Activated CD4-positive, alpha-beta T cell treated with anti-CD3 and anti-CD28 coated beads, Interleukin-10, Interleukin-2, amounts not matched to agents 100 ng/mL and 50 ng/mL, durations not matched to agents 16 hours and 8 hours (primary cell): ENCODE data around the gene PIGS.
"Not testable (repeated sequence)": the region's sequence is repeated elsewhere in the genome, so short reads cannot be mapped to it uniquely, and the experiment has no call there.

ENCODE experiments used
- DNase-seq: peaks from one replicate; pipeline ENCODE4 v3.0.0-alpha.2; 2020

Gene PIGS

DNA sequence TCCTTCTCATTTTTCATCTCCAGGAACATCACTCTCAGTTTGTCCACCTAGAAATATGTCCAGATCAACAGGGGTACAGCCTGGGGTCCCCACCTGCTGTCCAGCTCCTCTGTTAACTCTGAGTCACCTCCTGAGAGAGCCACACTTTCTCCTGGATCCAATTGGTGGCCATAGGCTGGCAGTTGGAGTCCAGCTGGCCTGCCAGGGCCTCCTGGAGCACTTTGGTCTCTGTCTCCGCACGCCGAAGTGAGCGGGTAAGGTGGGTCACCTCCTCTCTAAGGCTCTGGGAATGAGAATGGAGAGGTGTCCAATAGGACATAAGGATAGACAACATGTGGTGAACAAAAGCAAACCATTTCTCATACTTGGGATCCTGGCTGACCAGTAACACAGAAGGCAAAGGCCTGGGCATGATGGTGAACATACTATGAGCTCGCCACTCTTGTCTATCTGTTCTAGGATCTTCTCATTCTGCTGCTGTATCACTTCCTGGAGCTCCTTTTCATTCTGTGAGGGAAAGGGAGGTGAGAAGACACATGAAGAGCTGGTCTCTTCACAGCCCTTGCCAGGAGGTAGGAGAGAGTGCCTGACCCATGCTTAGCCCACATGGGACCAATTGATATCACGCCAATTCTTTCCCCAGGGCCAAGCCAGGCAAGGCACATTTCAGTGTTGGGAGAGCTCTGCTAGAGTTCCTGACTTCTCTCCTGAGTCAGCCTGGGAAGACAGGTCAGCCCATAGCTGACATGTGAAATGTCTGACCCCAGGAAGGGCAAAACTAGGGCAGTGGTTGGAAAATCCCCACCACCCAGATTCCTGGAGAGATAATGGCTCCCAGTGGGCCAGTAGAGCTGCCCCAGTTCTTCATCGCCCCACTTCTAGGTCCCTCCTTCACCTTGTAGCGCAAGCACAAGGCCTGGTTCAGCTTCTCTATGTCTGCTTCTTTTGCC, 7.2 kb upstream of the PIGS start:
- DNase-seq = no peak

DNA sequence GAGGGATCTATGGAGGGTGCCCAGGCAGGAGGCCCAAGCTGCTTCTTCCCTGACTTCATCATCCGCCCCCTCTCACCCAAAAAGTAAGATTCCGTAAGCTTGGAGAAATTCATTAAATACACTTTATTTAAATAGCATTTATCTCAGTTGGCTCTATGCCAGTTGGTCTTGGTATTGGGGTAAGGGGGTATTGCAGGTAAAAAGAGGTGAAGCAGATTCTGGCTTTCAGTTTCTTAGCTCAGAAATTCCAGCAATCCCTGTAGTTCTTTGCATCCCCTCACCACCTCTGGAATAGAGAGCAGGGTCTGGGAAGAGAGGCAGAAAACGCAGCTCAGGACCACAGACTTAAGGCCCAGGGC, 6.1 kb upstream of the PIGS start:
- no peak for DNase-seq

DNA sequence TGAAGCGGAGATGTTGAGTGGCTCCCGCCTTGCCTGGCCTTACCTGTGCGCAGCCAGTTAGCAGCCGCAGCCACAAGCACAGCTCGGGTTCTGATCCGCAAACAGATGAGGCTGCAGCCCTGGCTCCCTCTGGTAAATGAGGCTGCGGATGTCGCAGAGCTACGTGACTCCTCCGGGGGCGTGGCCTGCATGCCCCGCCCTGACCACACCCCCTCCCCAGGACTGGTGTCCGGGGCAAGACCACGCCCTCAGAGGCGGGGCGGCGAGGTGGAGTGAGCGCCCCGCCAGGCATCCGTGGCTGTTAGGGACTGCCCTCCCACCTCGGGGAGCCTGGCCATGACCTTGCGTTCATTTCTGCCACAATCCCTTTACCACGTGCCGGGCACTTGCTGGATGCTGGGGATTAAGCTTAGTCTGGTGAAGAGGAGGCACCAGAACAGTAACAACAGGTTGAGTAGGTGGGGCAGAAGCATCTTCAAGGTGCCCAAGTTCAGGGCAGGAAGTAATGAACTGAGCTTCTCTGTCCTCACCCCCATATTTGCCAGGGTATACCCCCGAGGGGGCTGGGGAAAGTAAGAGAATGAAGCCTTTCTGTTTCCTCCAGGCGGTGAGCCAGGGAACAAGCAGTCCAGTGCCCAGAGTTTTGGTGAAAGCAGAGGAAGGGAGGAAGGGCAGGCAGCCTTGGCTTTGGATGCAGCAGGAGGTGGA, 5.6 kb upstream of the PIGS start, which contains the start of gene ALDOC:
TSS of gene ALDOC (minus strand) at position 138 of the 708 bp plus-strand sequence. CDS start 1,363 bp downstream, outside the sequence.
- peak; percentile 98 for DNase-seq

DNA sequence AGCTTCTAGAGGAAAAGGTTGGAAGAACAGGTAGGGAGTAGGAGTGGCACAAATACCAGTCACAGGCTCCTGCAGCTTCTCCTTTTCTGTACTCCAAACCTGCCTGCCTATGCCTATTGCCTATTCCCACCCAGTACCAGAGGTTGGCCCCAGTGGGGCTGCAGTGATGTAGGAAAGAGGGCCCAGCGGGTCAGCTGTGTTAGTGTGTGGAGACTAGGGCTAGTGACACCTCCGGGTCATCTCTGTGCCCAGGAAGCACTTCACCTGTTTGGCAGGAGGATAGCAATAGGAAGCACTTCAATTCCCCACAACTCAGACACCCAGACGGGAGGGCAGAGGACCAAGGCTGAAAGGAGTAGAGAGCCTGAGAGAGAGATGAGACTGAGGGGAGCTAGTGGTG, 4.7 kb upstream of the PIGS start:
- not testable (repeated sequence) for DNase-seq

DNA sequence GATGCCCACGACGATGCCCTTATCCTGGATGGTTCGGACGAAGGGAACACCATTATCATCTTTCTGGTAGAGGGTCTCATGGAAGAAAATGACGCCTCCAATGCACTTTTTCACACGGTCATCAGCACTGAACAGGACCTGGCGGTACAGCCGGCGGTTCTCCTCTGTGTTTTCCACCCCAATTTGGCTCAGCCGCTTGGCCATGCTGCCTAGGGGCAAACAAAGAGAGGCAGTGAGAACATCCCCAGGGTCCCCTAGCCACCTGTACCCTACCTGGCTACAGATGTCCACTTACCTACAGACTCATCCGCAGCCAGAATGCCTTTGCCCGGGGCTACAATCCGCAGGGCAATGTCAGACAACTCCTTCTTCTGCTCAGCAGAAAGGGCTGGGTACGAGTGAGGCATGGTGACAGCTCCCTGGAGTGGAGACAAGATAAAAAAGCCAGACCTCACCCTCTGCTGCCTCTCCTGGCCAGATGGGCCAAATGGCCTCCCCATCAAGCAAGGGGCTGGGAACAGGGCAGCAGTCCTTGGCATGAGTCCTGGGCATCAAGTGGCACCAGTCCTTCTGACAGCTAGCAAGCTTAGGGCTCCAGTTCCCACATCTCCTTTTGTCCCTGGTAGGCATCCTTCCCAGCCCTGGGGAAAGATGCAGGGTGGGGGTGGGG, 3.9 kb upstream of the PIGS start:
- DNase-seq = no peak

DNA sequence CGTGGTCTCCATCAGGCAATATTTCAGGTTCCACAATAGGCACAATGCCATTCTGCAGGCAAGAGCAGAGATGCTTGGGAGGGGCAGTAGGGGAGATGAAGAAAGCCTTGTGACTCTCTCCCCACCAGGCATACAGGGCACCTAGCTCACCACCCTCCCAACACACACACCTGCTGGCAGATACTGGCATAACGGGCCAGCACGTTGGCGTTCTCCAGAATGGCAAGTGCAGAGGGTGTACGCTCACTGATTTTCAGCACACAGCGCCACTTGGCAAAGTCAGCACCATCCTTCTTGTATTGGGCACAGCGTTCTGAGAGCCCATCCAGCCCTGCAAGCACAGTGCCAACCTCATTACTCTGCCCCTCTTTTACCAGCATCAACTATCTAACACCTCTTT, 3.2 kb upstream of the PIGS start:
- DNase-seq = peak; percentile 15

DNA sequence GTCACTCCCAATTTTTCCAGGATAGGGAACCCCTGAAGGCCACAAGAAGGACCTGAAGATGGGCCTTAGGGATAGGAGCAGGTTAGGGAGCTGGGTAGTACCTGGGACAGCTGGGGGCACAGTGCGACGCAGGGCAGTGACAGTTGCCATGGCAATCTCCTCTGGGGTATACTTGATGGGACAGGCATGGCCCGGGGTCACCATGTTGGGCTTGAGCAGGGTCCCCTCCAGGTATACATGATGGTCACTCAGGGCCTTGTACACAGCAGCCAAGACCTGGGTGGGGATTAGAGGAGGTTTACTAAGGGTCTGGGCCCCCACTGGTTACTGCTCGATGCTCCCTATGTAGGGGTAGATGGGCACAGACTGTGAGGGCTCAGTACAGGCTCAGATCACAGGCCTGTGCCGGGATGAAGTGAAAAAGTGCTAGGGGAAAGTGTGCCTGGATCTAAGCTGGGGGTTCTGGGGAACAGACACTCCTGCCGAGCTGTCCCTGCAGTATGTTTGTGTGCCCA, 2.7 kb upstream of the PIGS start:
- DNase-seq = no peak

DNA sequence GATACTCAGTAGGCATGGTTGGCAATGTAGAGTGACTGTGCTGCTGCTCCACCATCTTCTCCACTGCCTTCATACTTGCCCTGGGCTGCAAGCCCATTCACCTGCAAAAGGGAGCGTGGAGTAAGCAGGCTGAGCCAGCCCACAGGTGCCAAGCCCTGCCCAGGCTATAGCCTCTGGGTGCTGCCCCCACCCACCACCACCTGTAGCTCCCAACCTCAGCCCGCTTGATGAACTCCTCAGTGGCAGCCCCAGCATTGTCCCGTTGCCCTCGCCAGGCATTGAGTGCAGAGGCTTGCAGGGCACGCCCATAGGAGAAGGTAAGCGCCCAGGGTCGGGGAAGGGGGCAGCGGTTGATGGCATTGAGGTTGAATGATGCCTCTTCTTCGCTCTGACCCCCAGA, 2.2 kb upstream of the PIGS start:
- no peak for DNase-seq

DNA sequence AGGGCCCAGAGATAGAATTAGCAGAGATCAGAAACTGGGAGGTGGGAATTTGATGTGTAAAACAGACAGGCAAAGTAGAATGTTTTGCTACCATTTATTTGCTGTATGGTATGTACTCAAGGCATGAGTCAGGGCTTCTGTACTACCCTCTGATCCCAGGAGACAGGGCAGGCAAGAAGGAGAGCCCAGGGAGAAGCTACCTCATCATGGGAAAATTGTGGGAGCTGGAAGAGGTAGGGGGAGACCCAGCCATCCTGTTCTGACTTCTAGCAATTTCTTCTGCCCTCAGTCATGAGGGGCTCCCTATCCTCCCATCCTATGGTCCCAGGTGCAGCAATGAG, 1.7 kb upstream of the PIGS start:
- no peak for DNase-seq

DNA sequence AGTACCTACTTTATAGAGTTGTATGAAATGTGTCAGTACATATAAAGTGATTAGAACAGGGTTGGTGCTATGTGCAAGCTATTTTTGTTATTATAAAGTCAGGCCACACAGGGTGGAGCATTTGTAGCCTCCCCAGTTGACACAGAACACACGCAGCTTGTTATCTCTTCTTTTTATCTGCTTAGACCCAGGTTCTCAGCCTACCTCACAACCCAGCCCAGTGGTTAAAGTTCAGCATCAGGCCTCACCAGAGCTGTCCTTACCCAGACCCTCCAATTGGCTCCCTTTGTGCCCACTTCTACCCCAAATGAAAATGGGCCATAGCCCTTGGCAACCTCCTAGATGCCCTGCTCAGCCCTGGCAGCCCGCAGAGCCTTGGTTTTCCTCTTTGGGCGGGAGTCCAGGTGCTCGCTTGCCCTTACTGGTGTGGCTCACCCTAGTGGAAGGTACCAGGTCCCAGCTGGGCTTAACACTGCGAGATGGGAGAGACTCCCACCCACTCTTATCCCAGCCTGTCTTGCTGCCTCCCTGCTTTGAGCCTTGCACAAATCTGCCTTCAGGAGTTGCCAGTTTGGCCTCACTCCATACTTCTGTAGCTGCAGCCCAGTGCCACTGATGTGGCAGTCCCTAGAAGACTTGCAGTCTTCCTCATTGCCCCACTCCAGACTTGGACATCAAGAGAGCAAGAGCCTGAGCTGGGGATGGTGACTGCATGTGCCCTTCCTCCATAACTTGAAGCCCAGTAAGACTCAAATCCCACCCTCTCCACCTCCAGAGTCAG, 1.1 kb upstream of the PIGS start:
- no peak for DNase-seq

DNA sequence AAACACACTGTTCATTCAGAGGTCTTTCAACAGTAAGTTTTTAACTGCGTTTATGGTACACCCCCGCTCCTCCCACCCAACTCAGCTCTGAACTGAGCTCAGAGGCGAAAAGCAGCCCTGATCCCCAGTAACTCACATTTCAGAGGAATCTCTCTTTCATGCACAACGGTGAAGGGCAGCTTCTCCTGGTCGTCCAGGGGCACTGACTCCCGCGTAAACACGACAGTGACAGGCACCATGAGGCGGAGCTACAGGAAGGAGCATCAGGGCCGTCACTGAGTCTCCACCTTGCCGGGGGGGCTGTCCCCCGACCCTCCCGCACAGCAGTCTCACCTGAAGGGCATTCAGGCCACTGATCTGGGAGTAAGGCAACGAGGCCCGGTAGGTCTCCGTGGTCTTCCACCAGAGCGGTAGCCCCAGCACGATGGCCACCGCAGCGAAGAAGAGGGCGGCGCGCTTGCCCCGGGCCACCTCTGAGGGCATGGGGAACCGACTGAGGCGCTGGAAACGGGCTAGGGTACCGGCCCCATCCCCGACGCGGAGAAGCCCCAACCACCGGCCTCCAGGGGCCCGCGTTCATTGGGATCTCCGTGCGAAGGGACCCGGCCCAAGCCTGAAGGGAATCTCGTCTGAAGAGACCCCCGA, 486 bp downstream of the PIGS start:
- peak; percentile 64 for DNase-seq

DNA sequence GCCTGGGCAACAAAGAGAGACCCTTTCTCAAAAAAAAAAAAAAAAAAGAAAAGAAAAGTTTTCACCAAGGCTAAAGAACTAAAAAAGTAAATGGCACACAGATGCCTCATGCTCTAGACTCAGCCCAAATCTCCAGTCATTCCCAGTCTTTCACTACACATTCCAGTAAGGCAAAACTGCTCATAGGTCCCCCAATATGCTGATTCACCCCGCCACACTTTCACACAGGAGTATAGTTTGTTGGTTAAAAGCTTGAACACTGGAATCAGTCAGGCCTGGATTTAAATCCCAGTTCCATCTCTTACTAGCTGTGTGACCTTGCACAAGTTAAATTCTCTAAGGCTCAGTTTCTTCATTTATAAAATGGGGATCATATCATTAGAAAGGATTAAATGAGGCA, 1.9 kb downstream of the PIGS start:
- no peak for DNase-seq

DNA sequence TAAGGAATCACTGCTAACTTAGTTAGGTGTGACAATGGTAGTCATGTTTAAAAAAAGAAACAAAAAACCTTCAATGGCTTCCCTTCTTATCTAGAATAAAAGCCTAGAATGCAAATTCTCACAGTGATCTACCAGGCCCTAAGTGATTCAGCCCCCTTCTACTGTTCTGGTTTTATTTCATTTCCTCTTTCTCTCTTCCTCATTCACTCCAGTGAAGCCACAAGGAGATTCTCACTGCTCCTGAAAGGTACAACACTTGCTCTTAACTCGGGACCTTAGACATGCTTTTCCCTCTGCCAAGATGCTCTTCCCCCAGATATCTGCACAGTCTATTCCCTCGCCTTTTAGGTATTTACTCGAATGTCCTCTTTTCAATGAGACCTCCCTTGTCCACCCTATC, 3.7 kb downstream of the PIGS start:
- no peak for DNase-seq

DNA sequence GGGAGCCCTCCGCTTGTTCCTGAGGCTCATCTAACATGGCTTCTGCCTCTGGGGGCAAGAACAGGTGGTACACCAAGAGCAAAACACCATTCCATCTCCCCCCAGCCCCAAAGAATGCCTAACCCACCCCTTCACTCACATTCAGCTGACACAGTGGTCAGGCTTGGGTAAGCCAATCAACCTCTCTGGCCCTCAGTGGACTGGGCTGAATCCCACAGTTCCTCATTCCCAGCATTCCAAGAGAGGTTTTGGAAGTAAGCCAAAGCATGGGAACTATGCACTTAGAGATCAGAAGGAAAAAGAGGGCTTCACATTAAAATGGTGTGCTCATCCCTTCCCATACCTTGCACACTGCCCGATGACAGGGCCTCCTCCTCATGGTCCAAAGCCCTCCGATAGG, 7.8 kb downstream of the PIGS start:
- no peak for DNase-seq

DNA sequence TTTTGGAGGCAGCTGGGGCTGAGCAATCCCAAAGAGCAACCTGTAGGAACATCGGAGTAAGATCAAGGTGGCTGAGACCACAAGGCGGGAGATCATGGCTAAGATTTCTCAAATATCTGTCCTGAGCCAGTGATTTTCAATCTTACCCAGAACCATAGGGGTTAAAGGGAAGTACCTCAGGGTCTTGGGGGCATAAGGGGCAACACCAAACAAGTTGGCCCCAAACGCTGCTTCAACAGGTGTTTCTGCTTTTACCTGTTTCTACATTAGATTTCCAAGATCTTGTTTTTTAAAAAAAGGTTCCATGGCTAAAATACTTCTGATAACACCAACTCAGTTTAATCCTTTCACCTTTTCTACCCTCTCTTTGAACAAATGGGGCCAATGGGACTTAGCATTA, 16.3 kb downstream of the PIGS start:
- DNase-seq = no peak

DNA sequence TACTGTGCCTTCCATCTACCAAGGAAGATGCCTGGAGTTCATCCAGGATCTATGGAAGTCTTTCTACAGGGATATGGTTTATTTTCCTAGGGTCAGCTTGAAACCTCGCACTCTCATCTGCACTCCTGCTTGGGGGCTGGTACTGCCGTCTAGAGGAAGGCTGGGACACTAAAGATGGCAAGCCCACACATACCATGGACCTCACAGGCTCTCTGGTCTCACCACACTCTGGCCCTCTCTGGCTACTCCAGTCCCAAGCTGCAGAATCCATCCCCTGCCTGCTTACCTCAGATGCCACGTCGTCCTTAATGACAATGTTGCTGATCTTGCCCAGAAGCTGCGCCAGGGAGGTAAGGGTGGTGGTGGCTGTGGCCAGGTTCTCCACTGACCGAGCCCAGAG, 16.8 kb downstream of the PIGS start:
- no peak for DNase-seq

DNA sequence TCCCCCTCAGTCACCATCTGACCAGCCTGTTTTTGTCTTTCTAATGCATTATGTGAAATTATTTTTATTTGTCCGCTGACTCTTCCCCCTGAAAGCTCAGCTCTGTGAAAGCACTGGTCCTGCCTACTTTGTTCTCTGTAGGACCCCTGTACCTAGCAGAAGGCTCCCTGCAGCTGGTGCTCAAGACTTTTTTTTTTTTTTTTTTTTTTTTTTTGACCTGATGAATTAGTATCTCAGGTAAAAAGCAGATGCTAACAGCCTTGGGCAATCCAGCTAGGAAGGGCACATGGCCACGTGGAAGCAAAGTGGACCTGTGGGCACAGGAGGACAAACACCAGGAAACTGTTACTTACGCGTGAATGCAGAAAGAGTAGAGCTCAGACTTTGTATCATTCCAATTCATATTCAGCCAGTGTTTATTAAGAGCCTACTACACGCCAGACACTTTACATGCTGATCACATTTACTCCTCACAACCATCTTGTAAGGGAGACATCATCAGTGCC, 18.3 kb downstream of the PIGS start:
- DNase-seq = no peak

DNA sequence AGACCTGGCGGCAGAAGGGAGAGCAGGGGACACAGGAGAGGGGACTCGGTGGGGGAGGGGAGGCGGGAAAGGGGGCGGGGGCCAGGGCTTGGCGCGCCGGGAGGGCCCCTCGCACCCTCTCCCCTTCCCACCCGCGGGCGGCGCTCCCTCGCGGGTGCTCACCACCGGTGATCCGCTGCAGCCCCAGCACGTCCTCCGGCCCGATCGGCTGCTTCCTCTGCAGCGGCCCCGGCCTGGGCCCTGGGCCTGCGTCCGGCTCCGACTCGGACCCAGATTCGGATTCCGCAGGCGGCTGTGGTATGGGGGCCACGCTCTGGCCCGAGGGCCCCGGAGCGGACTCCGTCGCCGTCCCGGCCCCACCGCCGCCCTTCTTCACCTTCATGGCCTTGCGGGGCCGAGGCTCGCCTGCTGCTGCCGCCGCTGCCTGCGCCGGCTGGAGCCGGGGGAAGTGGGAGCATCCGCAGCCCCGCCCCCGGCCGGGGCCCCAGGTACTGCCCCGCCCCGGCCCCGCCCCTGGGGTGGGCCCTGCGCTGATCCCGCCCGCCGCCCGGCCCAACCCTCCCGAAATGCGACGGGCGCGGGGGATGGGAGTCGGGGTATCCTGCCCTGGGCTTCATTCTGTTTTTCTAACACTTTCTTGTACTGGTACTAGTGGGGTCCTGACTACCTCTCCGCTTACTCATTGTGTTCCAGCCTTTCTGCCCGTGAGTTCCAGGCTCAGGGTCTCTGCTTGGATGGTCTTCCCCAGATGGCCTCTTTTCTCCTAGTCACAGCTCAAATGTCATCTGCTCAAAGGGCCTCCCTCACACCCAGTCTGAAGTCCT, 18.9 kb downstream of the PIGS start, which contains the start of gene UNC119:
TSS of gene UNC119 (minus strand) at position 449 of the 824 bp plus-strand sequence. CDS start at position 382, 67 bp downstream.
- DNase-seq = peak; percentile 86

DNA sequence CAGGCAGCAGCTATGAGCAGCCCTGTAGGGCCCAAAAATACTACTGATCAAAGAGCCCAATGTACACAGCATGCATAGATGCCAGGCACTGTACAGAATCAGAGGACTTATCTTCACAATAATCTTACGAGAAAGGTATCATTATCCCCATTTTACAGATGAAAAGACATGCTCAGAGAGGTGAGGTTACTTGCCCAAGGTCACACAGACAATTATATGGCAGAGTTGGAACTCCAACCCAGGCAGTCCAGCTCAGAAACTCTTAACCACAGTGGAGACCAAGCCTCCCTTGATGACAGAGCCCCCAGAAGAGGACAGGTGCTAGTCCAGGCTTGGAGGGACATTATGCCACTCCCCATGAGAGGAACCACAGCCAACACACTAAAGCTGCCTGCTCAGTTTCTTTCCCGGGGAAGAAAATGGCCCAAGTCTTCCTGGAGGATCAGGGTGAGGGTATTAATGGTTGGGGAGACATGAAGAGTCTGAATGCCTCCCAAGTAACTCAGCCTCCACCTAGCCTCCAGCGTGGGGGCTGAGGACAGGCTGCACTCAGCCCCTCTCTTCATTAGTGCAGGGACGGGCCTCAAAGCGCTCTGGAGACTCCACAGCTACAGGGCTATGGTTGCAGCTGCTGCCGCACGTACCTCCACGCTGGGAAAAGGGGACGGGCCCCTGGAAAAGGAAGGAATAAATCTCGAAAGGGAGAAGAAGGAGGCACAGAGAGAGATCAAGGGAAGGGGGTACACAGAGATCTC, 19.7 kb downstream of the PIGS start:
- DNase-seq = no peak

DNA sequence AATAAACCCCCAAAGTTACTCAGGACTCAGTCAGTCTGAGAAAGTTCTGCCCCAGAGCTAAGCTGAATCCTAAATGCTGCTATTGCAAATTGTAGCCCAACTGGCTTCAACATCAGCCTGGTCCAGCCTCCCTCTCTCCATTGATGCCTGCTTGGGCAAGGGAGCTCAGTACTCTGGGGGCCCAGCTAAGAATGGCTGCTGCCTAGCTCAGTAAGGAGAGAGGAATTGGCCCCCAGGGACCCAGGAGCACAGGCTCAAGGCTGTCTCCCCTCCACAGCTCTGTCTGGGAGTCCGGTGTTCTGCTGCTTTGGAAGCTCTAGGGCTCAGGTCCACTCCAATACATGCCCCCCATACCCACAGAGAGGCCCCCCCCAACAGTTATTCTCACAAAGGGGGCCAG, 20.5 kb downstream of the PIGS start:
- no peak for DNase-seq
